COLO668 (cell line): Measurements from ENCODE around the gene KCNK15.

ENCODE experiments used
- DNase-seq: peaks from one replicate; lab custom pipeline; 2025; ENCODE audit not compliant: unreplicated experiment; lab: John Stamatoyannopoulos, UW

The KCNK15 gene

DNA sequence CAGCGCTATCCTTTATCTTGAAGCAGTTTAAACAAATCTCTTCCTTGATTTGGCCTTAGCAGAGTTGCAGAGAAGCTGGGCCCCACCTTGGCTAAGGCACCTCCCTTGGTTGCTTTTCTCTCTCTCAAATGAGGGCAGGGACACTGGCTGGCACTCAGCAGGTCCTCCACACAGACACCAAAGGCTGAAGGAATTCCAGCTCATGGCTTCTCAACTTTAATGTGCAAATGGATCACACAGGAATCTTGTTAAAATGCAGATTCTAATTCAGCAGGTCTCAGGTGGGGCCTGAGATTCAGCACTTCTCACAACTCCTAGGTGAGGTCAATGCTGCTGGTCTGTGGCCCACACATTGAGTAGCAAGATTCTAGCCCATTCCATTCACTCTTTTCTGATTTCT lies 39.0 kb downstream of the KCNK15 start:
- DNase-seq: no peak

- DNase-seq: no peak
Observed at GRCh38 chr20:44785768-44786167, 40.1 kb downstream of the KCNK15 start.

- DNase-seq: no peak
Observed at GRCh38 chr20:44787299-44787698, 41.6 kb downstream of the KCNK15 start.

DNA sequence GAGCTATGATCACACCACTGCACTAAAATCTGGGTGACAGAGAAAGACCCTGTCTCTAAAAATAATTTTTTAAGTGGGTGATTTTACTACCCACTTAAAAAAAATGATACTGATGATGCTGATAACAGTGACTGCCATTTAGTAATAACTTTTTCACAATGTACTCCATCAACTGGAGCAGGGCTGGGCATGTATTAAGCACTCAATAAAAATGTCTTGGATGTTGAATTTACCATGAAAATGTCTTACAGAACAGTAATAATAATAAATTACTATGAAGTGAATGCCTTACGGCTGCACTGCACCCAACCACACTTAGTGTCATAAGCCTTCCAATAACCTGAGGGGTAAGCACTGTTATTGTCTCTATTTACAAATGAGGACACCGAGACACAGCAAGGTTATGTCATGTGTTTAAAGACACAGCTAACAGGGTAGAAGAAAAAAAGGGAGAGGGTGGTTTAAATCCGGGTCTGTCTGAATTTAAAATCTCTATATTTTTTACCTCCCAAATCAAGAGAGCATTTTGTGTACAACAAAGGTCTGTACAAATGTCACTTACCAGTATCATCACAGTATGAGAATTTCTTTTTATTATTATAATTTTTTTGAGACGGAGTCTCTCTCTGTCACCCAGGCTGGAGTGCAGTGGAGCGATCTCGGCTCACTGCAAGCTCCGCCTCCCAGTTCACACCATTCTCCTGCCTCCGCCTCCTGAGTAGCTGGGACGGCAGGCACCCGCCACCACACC lies 43.2 kb downstream of the KCNK15 start:
- no peak for DNase-seq

GRCh38 chr20:44790638-44791393 lies 45.2 kb downstream of the KCNK15 start:
- no peak for DNase-seq

DNA sequence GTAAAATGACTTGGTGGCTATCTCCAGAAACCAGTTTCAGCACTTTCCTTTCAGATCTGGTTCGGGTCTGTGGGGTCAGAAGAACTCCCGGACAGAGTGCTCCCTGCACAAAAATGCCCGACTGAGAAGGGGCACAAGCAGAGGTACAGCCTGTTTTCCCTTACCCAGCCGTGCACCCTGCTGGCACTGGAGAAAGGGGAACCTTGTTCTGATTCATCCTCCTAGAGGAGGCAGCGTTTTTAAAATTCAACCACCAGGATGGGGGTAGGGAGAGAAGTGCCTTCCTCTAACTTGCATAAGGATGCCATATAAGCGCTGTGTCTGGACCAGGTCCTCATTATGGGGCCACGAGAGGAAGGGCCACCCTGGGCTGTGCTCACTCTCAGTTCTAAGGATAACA lies 47.1 kb downstream of the KCNK15 start:
- DNase-seq: no peak

- DNase-seq: no peak
Observed at GRCh38 chr20:44795836-44796235, 50.2 kb downstream of the KCNK15 start.

DNA sequence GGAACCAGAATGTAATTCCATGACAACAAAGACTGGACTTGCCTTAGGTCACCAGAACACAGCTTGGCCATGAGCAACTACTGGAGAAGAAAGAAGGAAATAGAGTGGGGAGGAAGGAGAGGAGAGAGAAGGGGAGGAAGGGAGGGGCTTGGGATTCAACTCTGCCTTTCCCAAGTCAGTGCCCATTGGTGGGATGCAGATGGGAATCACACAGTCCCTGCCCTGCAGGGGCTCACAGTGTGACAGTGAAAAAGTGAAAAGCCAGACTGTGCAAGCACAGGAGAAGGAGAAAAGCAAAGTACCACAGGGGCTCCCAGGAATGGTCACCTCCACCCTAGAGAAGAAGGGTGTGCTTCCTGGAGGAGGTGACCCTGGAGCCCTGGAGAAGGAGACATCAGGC lies 50.6 kb downstream of the KCNK15 start:
- no peak for DNase-seq

- DNase-seq: no peak
Observed at GRCh38 chr20:44796758-44797457, 51.2 kb downstream of the KCNK15 start.

DNA sequence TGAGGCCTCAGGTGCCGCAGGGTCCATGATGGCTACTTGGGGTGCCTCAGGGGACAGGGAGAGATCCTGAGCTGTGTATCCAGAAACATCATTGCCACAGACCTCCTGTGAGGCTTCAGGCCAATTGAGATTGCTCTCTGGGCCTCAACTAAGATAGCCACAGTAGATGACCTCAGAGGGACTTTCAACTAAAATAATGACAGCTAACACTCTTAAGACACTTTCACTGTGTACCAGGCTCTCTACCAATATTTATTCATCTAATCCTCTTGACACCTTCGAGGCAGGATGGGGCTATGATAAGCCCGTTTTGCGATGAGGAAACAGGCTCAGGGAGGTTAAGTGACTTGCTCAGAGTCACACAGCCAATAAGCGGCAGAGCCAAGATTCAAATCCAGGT lies 54.0 kb downstream of the KCNK15 start:
- DNase-seq: no peak

DNA sequence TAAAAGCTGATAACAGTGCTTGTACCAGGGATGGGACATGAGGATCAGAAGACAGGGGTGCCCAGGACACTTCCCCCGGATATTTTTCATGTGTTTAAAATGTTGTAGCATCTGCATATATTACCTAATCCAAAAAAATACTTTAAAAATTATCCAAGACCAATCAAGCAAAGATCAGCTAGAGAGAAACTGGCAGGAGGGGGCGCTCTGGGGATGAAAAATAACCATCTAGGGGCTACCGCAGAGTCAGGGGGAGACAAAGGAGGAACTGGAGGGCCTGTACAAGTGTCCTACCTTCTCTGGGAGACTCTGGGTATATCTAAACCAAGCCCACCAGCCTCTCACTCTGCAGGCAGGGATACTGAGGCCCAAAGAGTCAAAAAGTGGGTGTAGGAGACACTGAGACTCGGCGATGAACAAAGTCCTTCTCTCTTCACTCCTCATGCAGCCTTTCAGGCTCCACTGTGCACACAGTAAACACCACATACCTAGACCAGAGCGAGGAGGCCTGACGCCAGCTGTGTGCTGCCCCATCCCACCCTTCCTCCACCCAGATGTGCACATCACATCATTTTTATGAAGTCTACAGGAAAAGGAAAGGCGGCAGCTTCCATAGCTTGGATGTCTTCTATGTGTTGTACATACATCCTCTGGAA lies 54.9 kb downstream of the KCNK15 start:
- DNase-seq: no peak
